GM19467 (cell line): Measurements from ENCODE around the gene WDR70.
"Not testable (repeated sequence)": the region's sequence is repeated elsewhere in the genome, so short reads cannot be mapped to it uniquely, and the experiment has no call there.

Experiments
- ATAC-seq: cut with Tn5 transposase; IDR thresholded peaks from one replicate; pipeline ENCODE4 v1.9.1; 2021; ENCODE audit warnings: mild to moderate bottlenecking, moderate library complexity; ENCODE audit not compliant: unreplicated experiment

WDR70 gene

DNA sequence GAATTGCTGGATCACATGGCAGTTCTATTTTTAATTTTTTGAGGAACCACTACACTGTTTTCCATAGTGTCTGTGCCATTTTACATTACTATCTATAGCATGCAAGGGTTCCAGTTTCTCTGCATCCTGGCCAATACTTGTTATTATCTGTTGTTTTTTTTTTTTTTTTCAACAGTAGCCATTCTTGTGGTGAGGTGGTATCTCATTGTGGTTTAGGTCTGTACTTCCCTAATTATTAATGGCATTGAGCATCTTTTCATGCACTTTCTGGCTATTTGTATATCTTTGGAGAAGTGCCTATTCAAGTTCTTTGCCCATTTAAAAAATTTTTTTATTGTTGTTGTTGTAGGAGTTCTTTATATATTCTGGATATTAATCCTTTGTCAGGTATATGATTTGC is 363.0 kb downstream of the WDR70 start:
- ATAC-seq, result no peak

DNA sequence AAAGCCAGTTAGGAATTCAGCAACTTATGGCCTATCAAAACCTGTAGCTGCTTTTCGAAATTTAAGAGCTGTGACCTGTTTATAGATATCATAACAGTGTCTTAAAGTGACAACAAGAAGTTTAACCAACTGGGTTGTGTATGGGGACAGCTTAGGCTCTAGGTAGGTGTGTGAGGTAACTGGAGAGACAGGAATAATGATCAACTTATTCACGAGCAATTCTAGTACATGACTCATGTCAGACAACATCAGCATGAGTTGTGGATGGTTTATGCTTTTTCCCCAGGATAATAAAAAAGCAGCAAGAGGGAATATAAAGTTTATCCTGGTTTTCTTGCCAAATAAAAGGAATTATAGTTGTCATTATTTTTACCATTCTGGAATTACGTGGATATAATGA is 372.1 kb downstream of the WDR70 start:
- no peak for ATAC-seq

GRCh38 chr5:37754976-37755375 is 375.9 kb downstream of the WDR70 start:
- ATAC-seq, result no peak

DNA sequence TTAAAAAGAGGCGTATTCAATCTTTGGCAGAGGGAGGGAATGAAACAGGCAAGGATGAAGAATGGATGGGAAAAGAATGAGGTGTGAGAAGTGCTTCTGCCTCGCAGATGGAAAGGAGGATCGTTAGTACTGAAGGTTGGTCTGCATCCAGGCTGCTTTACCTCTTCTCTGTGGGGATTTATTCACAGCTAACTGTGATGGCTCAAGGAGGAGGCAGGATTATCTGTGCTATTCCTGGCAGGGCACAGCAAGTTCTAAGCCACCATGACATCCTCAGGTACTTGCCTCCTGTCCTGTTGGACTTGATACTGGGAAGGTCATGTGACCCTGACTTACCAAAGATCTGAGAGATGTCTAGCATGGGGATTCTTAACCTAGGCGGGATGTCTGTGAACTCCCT is 376.5 kb downstream of the WDR70 start:
- no peak for ATAC-seq

DNA sequence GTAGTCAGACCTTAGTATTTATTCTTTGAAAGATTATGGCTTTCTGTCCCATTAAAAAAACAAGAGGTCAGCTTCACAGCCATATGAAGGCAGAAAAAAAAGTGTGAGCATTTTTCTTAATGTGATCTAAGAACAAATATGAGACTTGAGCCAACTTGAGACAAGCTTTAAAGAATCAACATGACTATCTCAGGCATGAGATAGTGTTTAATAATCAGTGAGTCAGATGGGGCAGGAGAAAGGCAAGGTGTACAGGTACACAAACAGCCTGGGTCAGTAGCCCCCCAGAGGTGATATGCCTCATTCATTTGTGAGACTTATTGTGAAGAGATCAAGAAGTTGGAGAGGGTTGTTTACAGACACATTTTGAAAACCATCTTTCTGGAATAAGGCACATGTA is 377.1 kb downstream of the WDR70 start:
- no peak for ATAC-seq

GRCh38 chr5:37757980-37758582 is 379.0 kb downstream of the WDR70 start:
- no peak for ATAC-seq

DNA sequence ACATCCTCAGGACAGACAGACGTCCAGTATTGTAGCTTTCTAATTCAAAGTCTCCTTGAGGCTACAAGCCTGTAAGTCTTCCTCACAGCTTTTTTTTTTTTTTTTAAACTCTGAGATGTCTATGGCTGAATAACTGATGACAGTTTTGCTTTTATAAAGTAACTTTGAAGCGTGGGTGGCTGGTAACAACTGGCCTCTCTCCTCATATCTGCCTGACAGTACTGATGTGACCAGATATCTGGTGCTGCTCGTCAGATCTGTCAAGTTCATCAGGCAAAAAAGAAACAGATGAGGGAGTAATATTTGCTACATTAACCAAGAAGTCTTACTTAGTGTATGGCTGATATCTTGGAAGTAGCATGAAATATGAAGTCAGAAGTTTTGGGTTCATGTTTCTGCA is 388.1 kb downstream of the WDR70 start:
- no peak for ATAC-seq

GRCh38 chr5:37767961-37768360 is 388.8 kb downstream of the WDR70 start:
- ATAC-seq, result no peak

GRCh38 chr5:37768371-37768770 is 389.3 kb downstream of the WDR70 start:
- no peak for ATAC-seq

- ATAC-seq, result no peak
Measured at GRCh38 chr5:37769108-37769507, 390.0 kb downstream of the WDR70 start.

DNA sequence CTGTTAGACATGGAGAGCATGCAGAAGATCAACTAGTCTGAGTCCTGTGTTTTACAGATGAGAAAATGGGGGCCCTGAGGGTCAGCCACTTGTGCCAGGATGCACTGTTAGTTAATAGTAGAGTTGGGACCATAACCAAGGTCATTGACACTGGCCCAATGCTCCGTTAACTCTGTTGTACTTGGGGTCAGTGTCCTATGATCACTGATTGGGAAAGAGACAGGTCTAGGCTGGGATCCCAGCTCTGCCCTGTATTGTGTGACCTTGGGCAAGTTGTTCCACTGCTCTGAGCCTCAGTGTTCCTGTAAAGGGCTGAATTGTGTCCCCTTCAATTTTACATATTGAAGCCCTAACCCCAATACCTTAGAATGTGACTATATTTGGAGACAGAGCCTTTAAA is 390.7 kb downstream of the WDR70 start:
- ATAC-seq, result no peak

DNA sequence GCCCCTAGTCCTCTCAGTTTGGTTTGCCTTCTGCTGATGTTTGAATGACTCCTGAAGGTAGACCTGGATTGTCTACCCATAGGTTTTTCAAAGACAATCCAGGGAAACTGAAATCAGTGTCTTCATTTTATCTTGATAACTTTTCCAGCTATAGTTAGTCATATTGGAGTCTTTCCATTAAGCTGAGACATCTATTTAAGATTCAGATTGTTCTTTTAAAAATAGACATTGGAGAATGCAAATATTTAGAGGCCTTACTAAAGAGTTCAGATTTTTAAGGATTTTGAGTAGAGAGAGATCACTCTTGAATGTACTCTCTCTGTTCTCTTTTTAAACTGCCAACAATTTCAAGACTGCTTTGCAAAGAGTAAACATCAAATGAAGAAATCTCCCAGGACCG is 391.7 kb downstream of the WDR70 start:
- no peak for ATAC-seq

DNA sequence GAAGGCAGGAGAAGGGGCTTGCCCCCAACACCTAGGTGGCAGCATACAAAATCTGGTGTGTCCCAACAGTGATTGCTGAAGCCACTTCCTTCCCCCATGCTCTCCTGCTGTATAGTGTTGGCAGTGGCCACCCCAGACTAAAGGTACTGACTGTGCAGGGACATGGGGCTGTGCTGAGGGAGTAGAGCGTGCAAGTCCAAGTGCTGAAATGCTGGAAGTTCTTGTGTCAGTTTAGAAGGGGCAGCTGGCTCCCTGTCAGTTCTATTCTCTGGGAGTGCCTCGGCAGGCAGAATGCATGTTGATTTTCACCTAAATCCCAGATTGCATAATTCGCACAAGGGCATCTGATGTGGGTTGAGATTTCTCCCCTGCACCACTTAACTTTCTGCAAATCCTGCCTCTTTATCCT is 392.1 kb downstream of the WDR70 start:
- no peak for ATAC-seq

DNA sequence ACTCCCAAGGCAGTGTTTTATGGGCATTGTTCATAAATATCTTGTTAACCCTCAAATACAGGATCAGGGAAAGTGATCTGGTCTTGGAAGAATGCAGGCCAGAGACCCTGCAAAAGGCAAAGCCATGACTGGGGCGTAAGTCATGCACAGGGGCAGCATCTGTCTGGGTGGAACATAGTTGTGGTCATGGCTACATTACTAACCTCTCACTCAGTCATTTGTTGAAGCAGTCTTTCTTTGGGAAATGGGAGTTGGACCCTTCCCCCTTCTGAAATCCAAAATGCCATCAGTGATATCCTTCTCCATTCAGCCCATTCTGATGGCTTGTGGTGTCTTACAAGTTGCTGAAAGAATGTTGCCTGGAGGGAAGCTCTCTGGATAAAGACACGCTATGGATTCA is 392.6 kb downstream of the WDR70 start:
- ATAC-seq, result no peak

DNA sequence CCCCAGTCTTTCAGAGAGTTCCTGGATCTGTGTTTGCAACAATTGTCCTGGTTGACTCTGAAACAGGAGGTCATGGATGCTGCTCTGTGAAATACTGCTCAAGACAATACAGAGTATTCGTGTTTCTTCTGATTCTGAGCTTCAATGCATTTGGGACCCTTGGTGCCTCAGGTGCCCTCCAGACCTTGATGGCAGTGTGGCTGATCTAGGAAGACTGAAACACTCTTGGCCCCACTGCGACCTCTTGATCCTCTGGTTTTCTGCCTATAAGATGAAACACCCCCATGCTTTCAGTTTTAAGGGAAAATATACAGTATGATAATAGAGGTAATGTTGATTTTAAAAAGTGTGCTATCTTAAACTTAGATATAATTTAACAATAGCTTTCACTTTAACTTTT is 393.1 kb downstream of the WDR70 start:
- ATAC-seq, result no peak

GRCh38 chr5:37773809-37774208 is 394.7 kb downstream of the WDR70 start:
- no peak for ATAC-seq

DNA sequence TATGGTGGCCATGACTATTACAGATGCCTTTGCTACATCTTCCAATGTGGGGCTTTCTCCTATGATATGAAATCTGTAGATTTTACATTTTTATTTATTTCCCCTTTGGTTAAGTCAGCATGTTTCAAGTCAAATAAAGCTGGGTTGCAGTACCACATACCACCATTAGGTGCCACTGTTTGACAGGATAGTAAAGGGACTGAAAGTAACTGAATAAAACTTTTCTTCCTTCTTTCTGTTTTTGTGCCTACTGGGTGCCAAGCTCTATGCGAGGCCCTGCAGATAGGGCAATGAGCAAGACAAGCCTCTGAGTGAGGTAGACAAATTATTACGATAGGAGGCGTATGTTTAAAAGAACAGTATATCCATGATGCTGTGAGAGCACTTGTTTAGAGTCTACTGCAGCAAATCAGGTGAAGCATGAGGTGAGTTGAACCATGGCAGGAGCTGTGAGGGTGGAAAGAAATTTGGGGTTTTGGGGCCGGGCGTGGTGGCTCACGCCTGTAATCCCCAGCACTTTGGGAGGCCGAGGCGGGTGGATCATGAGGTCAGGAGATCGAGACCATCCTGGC is 395.9 kb downstream of the WDR70 start:
- no peak for ATAC-seq

GRCh38 chr5:37776826-37777225 is 397.7 kb downstream of the WDR70 start:
- ATAC-seq, result no peak

- no peak for ATAC-seq
Measured at GRCh38 chr5:37777432-37778130, 398.5 kb downstream of the WDR70 start.

- ATAC-seq, result not testable (repeated sequence)
Measured at GRCh38 chr5:37781409-37781808, 402.3 kb downstream of the WDR70 start.

DNA sequence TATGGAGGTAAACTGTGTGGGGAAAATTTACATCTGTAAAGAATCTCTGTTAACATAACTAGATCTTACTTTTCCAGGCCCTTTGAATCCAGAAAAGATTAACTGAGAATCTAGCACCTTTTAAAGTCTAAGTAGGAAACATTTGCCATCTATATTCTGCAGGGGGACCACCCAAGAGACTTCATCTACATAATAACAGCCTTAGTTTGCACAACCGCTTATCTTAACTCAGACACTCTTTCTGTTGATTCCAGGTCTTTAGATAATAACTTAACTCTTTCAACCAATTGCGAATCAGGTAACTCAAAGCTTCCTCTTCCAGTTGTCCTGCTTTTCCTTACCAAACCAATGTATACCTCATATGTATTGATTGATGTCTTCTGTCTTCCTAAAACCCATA is 407.3 kb downstream of the WDR70 start:
- no peak for ATAC-seq

GRCh38 chr5:37786862-37787519 is 407.9 kb downstream of the WDR70 start:
- no peak for ATAC-seq
